IPS DF 6.9 (cell line): Measurements from ENCODE around the gene LAMP2.

Source experiments
- DNase-seq: peaks from one replicate; pipeline ENCODE4 v3.0.0-alpha.2; 2013; ENCODE audit warnings: low read depth, low spot score
- H3K27ac ChIP-seq: one replicate; pipeline ENCODE4 v1.5.1; 2013; ENCODE audit warnings: low read length, control low read depth
- H3K27me3 ChIP-seq: 2 replicates; pipeline ENCODE4 v1.6.1; 2013; ENCODE audit warnings: mild to moderate bottlenecking, low read length; ENCODE audit not compliant: control insufficient read depth, insufficient read depth
- H3K36me3 ChIP-seq: 2 replicates; pipeline ENCODE4 v1.6.1; 2013; ENCODE audit warnings: low read length; ENCODE audit not compliant: control insufficient read depth, insufficient read depth
- H3K4me1 ChIP-seq: 2 replicates; pipeline ENCODE4 v1.6.1; 2013; ENCODE audit warnings: low read length; ENCODE audit not compliant: control insufficient read depth, insufficient read depth
- H3K4me3 ChIP-seq: 2 replicates; pipeline ENCODE4 v1.5.1; 2013; ENCODE audit warnings: mild to moderate bottlenecking, low read length
- H3K9me3 ChIP-seq: 2 replicates; pipeline ENCODE4 v1.6.1; 2013; ENCODE audit warnings: low read length, inconsistent platforms; ENCODE audit not compliant: control insufficient read depth, insufficient read depth
- WGBS: extraction: QIAGEN DNeasy Blood & Tissue Kit; methylation state at CpG from one replicate; pipeline ENCODE4 v1.1.7; 2013; ENCODE audit warnings: mixed read lengths, missing lambda C conversion rate; ENCODE audit not compliant: insufficient read length, insufficient coverage; 5-methylcytosine and 5-hydroxymethylcytosine counted together

Gene LAMP2

GRCh38 chrX:120419463-120419862 lies 49.6 kb downstream of the LAMP2 start:
- Histone ChIP-seq H3K9me3 (no peaks in the 10 kb centered on the region), H3K36me3 (no peaks in the 10 kb centered on the region), H3K27ac (no peak overlapping the region), H3K4me3 (no peak overlapping the region), H3K4me1 (no peaks in the 10 kb centered on the region), H3K27me3 (no peaks in the 10 kb centered on the region)
- WGBS, result no CpG with 5 or more reads among the region's 2 CpGs
- no peak for DNase-seq

GRCh38 chrX:120408168-120408567 lies 60.9 kb downstream of the LAMP2 start:
- no CpG with 5 or more reads among the region's 1 CpG for WGBS
- no peaks in the 10 kb centered on the region for H3K36me3 ChIP-seq
- H3K27ac ChIP-seq, result no peak overlapping the region
- H3K4me3 ChIP-seq, result no peak overlapping the region
- H3K27me3 ChIP-seq, result no peaks in the 10 kb centered on the region
- no peaks in the 10 kb centered on the region for H3K9me3 ChIP-seq
- DNase-seq, result no peak
- no peaks in the 10 kb centered on the region for H3K4me1 ChIP-seq

DNA sequence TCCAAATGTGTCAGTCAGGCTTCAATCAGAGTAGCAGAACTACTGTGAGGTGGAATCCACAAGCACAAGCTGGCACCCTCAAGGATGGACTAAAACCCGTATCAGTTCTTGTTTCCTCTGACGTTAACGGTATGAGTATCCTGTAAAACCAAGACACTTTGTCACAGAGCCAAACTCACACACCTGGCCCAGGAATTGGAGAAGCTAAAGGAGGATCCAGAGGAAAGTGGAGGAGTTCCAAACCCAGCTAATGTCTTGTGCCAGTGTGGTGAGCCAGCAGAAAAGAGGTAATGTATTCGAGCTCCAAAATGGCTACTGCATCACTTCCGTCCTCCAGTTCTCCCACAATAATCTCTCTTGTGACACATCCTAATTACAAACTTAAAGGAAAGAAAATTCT lies 62.5 kb downstream of the LAMP2 start:
- no CpG with 5 or more reads among the region's 5 CpGs for WGBS
- no peaks in the 10 kb centered on the region for H3K9me3 ChIP-seq
- no peak for DNase-seq

DNA sequence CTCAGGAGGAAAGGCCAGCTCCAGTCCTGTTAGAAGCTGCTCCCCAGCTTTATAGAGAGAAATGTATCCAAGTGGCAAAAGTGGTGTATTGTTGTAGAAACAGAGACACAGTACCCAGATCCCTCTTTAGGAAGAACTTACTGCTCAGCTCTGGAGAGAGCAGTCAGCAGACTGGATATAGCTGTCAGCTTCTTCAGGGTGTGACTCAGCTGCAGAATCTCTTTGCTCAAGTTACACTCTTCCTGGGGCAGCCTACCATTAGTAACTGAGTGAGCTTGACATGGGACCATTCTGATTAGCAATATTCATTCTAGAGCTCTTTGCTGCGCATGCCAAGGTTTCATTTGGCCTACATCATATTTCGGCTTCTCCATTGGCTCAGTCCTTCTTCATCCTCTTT lies 66.7 kb downstream of the LAMP2 start:
- Histone ChIP-seq H3K27me3 (no peaks in the 10 kb centered on the region), H3K9me3 (no peaks in the 10 kb centered on the region), H3K4me3 (no peak overlapping the region), H3K27ac (no peak overlapping the region), H3K36me3 (no peaks in the 10 kb centered on the region), H3K4me1 (no peaks in the 10 kb centered on the region)
- no peak for DNase-seq
- no CpG with 5 or more reads among the region's 2 CpGs for WGBS

More for the DNA sequence above, 62.5 kb downstream of the LAMP2 start:
- Histone ChIP-seq H3K4me1 (no peaks in the 10 kb centered on the region), H3K36me3 (no peaks in the 10 kb centered on the region), H3K27ac (no peak overlapping the region), H3K27me3 (no peaks in the 10 kb centered on the region), H3K4me3 (no peak overlapping the region)

DNA sequence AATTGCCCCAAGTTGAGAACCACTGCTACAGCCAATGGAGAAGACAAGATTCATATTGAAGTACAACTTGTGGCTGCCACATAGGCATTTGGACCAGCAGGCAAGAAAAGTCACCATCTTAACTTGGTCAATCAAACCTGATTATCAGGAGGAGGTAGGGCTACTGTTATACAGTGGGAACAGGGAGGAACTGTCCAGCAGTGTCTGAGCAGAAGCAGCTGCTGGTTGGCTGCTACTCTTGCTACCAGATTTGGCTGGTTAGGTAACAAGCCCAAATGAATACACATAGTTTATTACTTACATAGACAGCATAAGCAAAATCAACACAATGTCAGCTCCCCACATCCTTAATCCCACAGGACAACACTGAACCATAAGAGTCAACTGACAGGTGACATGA lies 67.8 kb downstream of the LAMP2 start:
- Histone ChIP-seq H3K27ac (no peak overlapping the region), H3K9me3 (no peaks in the 10 kb centered on the region), H3K4me3 (no peak overlapping the region), H3K4me1 (no peaks in the 10 kb centered on the region), H3K27me3 (no peaks in the 10 kb centered on the region), H3K36me3 (no peaks in the 10 kb centered on the region)
- DNase-seq, result no peak

- Histone ChIP-seq H3K27me3 (no peaks in the 10 kb centered on the region), H3K4me1 (no peaks in the 10 kb centered on the region), H3K27ac (no peak overlapping the region), H3K4me3 (no peak overlapping the region), H3K36me3 (no peaks in the 10 kb centered on the region), H3K9me3 (no peaks in the 10 kb centered on the region)
- WGBS, result no CpG with 5 or more reads among the region's 3 CpGs
- peak; percentile 7 for DNase-seq
Measured at GRCh38 chrX:120380699-120381098, 88.4 kb downstream of the LAMP2 start.

GRCh38 chrX:120379937-120380681 lies 89.0 kb downstream of the LAMP2 start:
- no peaks in the 10 kb centered on the region for H3K27me3 ChIP-seq
- no peaks in the 10 kb centered on the region for H3K4me1 ChIP-seq
- WGBS, result no CpG with 5 or more reads among the region's 6 CpGs
- DNase-seq, result no peak
- H3K27ac ChIP-seq, result no peak overlapping the region
- H3K4me3 ChIP-seq, result no peak overlapping the region
- no peaks in the 10 kb centered on the region for H3K36me3 ChIP-seq
- no peaks in the 10 kb centered on the region for H3K9me3 ChIP-seq

- WGBS, result no CpG with 5 or more reads among the region's 5 CpGs
- Histone ChIP-seq H3K27me3 (no peaks in the 10 kb centered on the region), H3K4me3 (no peak overlapping the region), H3K9me3 (no peaks in the 10 kb centered on the region), H3K27ac (no peak overlapping the region), H3K36me3 (no peaks in the 10 kb centered on the region), H3K4me1 (no peaks in the 10 kb centered on the region)
- no peak for DNase-seq
Measured at GRCh38 chrX:120378570-120378969, 90.5 kb downstream of the LAMP2 start.
